ENCODE data around the gene ELP1. TPM values are rescaled to one million over a fixed set of nuclear protein-coding genes. Genes with fewer than 3 reads are reported as not detected.
"Not testable (repeated sequence)": the region's sequence is repeated elsewhere in the genome, so short reads cannot be mapped to it uniquely, and the experiment has no call there.

The ELP1 gene
- total RNA-seq, 4 donors from 2014 or later: 9.4 to 24.3 (median 13.5) TPM

DNA sequence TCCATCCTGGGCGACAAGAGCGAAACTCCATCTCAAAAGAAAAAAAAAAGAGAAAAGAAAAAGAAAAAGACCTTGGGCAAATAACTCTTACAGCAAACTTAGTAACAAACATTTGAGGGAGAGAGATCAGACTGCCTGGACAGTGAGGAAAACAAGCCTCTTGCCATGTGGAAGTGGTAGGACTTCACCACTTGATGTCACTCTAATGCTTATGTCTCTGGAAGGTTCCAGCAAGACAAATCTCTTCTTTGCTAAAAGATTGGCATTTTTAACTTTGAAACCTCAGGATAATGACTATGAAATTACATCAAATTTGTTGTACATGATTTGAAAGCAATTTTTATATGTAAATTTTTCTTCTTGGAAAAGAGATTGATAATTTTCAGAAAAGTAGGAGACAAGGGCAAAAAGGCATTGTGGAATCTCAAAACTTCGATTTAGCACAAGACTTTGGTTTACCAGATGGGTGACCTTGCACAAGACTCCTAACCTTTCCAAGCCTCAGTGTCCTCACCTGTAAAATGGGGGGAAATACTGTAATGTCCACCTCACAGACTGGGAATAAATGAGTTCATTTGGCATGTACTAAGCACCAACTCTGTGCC lies 83.5 kb downstream of the ELP1 start:
- H3K36me3 ChIP-seq: no peaks in the 10 kb centered on the region
- TF ChIP-seq POLR2A (IDR thresholded peaks at IDR 0.05): no peak
- no peak for TF ChIP-seq CTCF (IDR thresholded peaks at IDR 0.05 in 4 of 5, conservative IDR thresholded peaks at IDR 0.05 in 1 of 5)
- DNase-seq (no peak), ATAC-seq (no peak)
- H3K4me3 ChIP-seq: no peak overlapping the region
- H3K4me1 ChIP-seq: no peaks in the 10 kb centered on the region
- H3K27ac ChIP-seq: no peak overlapping the region
- peaks cover 0 to 3% (median 0%) of the 10 kb centered on the region in 3 donors for H3K27me3 ChIP-seq
- intact Hi-C loops (cut with DNase I; ENCODE audit: low total_unique reads): no loop called here
- H3K9me3 ChIP-seq: no peaks in the 10 kb centered on the region
- in situ Hi-C loops (cut with MboI; ENCODE audit: low sequenced_read_pairs in 4 of 4): loop anchor here in 1 of 4 donors (25.0 kb wide), 1 partner anchor 112 kb away; no protein-coding TSS in a partner anchor

- H3K4me3 ChIP-seq; H3K36me3 ChIP-seq; H3K27me3 ChIP-seq; H3K4me1 ChIP-seq; intact Hi-C loops (cut with DNase I; ENCODE audit: low total_unique reads); H3K9me3 ChIP-seq; ATAC-seq; in situ Hi-C loops (cut with MboI; ENCODE audit: low sequenced_read_pairs in 4 of 4); H3K27ac ChIP-seq; DNase-seq: not testable (repeated sequence)
These were observed 85.6 kb downstream of the ELP1 start for GRCh38 chr9:108848296-108848695.

GRCh38 chr9:108845947-108846346 lies 88.0 kb downstream of the ELP1 start:
- Histone ChIP-seq H3K9me3 (no peaks in the 10 kb centered on the region), H3K4me3 (no peak overlapping the region), H3K27ac (no peak overlapping the region), H3K36me3 (no peaks in the 10 kb centered on the region), H3K4me1 (no peaks in the 10 kb centered on the region), H3K27me3 (no peaks in the 10 kb centered on the region)
- no peak for DNase-seq
- intact Hi-C loops (cut with DNase I; ENCODE audit: low total_unique reads): no loop called here
- TF ChIP-seq POLR2A (IDR thresholded peaks at IDR 0.05) (no peak), CTCF (IDR thresholded peaks at IDR 0.05 in 4 of 5, conservative IDR thresholded peaks at IDR 0.05 in 1 of 5) (no peak)
- no peak for ATAC-seq
- in situ Hi-C loops (cut with MboI; ENCODE audit: low sequenced_read_pairs in 4 of 4): no loop called here

DNA sequence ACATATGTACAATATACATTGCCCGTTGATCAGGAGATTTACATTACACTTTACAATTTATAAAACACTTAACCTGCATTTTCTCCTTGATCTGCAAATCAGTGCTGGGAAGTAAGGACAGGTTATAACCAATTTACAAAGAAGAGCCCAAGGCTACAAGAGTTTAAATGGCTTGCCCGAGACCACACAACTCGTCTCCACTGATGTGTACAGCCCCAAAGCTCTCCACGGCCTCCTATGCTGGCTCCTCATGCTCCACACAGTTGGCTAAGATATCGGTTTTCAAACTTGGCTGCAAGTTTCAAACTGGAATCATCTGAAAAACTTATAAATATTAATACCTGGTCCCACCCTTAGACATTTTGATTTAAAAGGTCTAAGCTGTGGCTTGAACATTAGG lies 88.4 kb downstream of the ELP1 start:
- no peaks in the 10 kb centered on the region for H3K27me3 ChIP-seq
- in situ Hi-C loops (cut with MboI; ENCODE audit: low sequenced_read_pairs in 4 of 4) (no loop called here), intact Hi-C loops (cut with DNase I; ENCODE audit: low total_unique reads) (no loop called here)
- no peak overlapping the region for H3K4me3 ChIP-seq
- no peaks in the 10 kb centered on the region for H3K36me3 ChIP-seq
- H3K9me3 ChIP-seq: no peaks in the 10 kb centered on the region
- H3K4me1 ChIP-seq: no peaks in the 10 kb centered on the region
- no peak overlapping the region for H3K27ac ChIP-seq
- ATAC-seq (no peak), DNase-seq (no peak)
- TF ChIP-seq POLR2A (IDR thresholded peaks at IDR 0.05) (no peak), CTCF (IDR thresholded peaks at IDR 0.05 in 4 of 5, conservative IDR thresholded peaks at IDR 0.05 in 1 of 5) (no peak)

DNA sequence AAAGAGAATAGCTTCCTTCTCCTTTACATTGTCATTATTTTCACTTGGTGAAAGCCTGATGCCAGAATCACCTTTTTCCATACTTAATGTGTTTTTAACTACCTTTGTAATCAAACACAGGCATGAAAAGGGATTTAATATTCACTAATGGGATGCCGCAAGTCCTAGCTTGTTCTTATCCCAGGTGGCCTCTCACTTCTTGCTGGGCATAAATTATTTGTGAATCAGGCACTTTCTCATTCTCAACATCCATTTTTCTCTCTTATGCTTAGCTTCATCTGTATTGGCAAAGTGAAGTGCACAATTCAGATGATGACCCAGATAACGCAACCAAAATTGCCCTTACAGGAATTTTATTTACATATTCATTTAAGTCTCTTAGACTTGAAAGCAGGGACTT lies 89.1 kb downstream of the ELP1 start:
- Histone ChIP-seq H3K27me3 (no peaks in the 10 kb centered on the region), H3K4me1 (no peaks in the 10 kb centered on the region), H3K9me3 (no peaks in the 10 kb centered on the region), H3K4me3 (no peak overlapping the region), H3K36me3 (no peaks in the 10 kb centered on the region), H3K27ac (no peak overlapping the region)
- DNase-seq (no peak), ATAC-seq (no peak)
- intact Hi-C loops (cut with DNase I; ENCODE audit: low total_unique reads): no loop called here
- TF ChIP-seq CTCF (IDR thresholded peaks at IDR 0.05 in 4 of 5, conservative IDR thresholded peaks at IDR 0.05 in 1 of 5): no peak
- TF ChIP-seq POLR2A (IDR thresholded peaks at IDR 0.05): no peak
- in situ Hi-C loops (cut with MboI; ENCODE audit: low sequenced_read_pairs in 4 of 4): no loop called here

Measured in gastrocnemius medialis (tissue), 4 donors.